NCI-H2196 treated with DMSO at 0.1 percent for 48 hours (cell line): Measurements from ENCODE around the gene CEP170.
A peak's percentile ranks its signal among the peaks of the same experiment; 100 is the strongest.

Experiments
- DNase-seq: peaks from one replicate; lab custom pipeline; 2025; ENCODE audit not compliant: unreplicated experiment; lab: John Stamatoyannopoulos, UW

The CEP170 gene

DNA sequence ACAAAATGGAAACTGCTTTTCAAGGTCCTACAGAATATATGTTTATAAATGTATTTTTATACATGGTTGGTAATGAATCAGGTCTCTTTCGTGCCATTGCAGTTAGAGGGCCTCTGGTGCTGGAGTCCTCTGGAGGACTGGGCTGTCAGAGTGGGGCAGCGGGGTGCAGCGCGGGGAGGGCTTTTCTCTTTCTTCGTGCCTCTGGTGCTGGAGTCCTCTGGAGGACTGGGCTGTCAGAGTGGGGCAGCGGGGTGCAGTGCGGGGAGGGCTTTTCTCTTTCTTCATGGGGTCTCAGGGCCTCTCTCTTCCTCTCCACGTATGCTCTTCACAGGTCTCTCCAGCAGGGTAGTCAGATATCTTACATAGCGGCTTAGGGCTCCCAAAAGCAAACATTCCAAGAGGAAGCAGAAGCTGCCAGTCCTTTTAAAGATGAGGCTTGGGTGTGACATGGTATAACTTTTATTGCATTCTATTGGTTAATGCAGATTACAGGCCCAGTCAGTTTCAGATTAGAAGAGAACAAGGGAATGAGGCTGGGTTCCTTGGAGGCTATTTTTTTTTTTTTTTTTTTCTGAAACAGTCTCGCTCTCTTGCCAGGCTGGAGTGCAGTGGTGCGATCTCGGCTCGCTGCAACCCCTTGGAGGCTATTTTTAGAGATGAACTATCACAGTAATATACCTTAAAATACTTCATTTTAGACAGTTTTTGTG, 13.8 kb upstream of the CEP170 start:
- DNase-seq: no peak

DNA sequence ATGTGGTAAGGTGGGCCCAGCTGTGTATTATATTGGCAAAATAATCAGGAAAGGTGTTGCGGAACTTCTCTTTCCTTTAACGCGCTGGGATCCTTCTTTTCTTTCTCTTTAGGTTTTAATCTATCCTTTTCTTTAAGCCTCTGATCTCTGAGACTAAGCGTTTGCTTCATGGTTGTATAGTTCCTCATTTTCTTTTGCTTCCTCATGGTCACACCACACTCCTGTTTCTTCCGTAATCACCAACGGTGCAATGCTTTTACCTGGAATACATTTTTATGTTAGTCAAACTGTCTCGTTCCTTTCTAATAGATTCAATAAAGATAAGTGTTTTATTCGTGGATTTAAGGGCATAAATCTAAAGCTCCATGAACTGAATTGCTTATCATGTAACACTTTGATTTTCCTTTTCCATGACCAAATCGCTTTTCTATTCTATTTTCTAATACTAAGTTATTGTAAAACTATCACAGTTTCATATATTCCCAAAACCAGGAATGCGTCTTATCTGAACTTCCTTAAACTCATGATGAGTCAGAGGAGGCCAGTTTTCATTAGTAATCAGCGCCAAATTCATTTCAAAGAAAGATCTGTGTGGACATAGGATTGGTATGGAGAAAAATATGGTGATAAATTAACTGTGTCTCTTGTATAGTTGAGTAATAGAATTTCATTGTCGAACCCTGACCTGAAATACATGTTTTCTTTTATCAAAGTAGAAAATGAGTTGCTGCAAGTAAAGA, 13.0 kb upstream of the CEP170 start:
- DNase-seq: no peak

DNA sequence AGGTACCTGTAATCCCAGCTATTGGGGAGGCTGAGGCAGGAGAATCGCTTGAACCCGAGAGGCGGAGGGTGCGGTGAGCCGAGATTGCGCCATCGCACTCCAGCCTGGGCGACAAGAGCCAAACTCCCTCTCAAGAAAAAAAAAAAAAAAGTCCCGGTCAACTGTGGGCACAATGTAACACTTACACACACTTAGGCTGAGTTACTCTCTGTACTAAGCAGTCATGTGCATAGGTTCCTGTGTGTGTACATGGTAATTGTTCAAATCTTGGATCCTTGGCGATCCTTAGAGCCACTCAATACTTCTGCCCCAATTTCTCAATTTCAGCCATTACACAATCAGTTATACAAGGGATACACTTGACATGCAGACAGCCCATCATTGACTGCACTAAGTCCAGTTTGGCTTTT, 12.4 kb upstream of the CEP170 start:
- DNase-seq: no peak

DNA sequence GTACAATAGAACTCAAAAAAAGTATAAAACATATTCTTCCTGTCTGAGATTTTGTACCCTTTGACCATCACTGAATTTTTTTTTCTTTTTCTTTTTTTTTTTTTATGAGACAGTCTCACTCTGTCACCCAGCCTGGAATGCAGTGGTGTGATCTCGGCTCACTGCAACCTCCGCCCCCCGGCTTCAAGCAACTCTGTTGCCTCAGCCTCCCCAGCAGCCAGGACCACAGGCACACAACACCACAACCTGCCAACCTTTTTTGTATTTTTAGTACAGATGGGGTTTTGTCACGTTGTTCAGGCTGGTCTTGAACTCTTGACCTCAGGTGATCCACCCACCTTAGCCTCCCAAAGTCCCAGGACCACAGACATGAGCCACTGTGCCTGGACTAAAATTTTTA, 11.2 kb upstream of the CEP170 start:
- no peak for DNase-seq

DNA sequence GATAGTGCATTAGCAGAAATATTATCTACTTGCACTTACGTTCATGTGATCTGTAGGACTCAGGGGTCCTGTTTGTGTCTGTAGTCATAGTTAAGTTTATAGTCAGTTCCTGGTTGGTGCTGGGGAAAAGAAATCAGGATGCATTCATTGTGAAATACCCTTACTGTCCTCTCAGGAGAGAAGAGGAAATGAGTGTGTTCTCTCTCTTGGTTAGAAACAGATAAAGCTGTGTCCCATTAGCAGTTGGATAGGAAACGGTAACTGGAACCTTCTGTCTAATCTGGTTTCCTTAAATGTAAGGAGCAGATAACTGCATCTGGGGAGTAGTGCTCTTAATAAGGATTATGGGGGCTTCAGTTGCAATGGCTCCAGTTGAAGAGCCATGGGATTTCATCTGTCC, 9.6 kb upstream of the CEP170 start:
- no peak for DNase-seq

DNA sequence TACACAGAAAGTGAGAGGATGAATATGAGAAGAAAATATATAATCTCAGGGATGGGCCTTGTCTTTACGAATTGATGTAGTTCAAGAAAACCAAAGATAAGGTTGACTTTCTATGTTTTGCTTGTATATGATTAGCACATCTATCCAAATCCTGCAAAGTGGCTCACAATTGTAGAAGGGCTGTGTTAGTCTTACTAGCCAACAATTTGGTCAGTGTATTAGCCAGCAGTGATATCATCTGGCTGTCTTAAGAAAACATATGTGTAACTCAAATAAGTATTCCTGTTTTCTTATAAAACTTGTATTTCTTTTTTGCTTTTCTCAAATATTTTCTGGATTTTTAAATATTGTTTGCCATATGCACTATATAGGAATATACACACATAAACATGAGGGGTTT, 6.3 kb upstream of the CEP170 start:
- no peak for DNase-seq

DNA sequence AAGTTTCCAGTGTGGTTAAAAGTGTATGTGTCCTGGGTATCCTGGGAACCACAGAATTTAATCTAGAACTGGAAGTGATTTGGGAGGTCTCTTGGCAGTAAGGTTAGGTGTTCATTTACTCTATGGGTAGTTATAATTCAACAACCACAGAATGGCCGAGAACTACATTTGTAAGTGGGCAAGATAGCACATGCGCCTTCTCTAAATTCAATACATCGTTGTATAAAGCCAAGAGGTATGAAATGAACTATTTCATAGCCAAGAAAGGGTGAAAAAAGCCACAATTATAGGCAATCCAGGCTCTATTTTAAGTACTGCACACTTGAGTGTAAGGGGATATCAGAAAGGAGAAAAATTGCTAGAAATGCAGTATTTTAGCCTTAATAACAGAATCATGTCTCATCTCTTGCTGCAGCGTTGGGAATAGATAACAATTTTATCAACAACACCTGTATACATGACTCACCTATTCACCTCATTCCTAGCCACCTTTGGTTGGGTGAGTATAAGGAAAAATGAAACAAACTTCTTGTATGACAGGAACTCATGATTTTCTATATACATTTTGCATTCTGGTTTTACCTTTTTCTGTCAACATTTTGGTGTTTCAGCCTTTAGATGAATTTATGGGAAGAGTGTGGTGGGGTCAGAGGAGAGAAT, 5.3 kb upstream of the CEP170 start:
- DNase-seq: no peak

DNA sequence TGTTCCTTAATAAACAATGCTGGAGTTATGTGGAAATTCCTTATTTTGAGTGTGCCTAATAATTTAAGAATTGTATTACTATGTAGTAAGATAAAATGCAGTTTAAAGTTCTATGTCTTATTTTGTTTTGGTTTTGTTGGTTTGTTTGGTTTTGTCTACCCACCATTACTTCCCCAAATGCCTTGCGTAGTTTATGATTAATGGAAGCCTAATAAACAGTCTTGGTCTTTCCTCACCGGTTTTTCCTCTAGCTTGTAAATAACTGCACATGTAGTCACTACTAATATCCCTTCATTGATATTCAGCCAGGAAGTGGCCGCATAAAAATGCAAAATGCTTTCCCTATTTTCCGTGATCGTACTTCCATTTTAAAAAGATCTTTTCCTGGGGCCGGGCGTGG, 3.6 kb upstream of the CEP170 start:
- DNase-seq: no peak

DNA sequence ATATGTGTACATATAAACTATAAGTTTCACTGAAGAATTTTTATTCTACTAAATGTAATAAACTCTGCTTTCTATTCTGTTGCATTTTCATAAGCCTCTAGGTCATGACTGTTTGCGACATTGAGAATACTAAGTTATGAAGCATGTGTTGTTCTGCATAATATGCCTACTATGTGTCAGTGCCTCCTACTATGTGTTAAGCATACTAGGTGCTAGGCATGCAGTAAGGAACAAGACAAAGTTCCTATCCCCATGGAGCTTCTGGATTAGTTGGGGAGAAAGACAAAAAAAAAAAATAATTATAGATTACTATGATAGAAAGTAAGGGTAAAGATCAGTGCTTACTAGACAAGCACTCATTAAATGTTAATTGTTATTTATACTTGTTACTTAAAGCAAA, 2.1 kb upstream of the CEP170 start:
- DNase-seq: no peak

DNA sequence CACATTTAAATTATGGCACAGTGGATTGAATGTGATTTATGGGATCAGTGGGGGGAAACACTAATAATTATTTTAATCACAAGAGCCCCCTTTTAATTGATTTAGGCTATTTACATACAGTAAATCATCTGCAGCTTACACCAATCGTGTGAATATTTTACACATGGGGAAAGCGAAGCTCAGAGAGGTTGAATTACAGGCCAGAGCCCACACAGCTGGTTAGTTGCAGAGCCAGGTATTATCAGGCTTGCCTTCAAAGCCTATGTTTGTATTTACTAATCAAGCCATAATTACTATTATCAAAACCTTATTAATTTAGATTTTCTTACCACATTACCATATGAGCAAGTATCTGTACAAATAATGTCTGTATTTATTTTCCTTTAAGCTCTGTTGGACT, 1.5 kb upstream of the CEP170 start:
- DNase-seq: no peak

DNA sequence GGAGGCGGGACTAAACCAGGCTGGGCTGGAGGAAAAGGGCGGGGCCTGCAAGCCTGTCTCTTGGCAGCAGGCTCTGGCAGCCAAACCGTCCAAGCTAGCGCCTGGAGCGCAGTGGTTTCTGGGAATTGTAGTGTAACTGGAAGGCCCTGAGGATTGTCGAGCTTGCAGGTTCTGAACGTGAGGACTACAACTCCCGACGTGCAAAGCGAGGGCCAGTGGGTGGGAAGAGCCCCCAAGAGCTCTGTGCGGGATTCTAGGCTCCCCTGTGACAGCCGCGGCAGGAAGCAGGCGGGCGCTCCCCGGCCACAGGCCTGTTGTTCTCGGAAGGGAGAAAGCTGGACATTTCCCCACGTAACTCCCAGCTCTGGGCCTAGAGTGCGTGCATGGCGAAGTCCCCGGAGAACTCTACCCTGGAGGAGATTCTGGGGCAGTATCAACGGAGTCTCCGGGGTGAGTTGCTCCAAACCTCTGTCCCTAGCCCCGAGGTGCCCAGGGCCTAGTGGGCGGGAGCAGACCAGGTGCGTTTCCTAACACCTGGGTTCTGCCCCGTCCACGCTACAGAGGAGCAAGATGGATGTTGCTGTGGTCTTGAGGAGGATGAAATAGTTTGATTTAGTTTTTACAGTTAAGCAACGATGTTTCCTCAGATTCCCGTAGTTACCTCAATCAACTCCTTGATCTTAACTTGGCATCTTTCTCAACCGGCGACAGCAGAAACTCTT, 871 bp upstream of the CEP170 start, which contains the start of gene SDCCAG8:
TSS of gene SDCCAG8 (plus strand) at position 251 of the 722 bp plus-strand sequence. CDS start at position 384, 133 bp downstream.
- DNase-seq: peak; percentile 87

DNA sequence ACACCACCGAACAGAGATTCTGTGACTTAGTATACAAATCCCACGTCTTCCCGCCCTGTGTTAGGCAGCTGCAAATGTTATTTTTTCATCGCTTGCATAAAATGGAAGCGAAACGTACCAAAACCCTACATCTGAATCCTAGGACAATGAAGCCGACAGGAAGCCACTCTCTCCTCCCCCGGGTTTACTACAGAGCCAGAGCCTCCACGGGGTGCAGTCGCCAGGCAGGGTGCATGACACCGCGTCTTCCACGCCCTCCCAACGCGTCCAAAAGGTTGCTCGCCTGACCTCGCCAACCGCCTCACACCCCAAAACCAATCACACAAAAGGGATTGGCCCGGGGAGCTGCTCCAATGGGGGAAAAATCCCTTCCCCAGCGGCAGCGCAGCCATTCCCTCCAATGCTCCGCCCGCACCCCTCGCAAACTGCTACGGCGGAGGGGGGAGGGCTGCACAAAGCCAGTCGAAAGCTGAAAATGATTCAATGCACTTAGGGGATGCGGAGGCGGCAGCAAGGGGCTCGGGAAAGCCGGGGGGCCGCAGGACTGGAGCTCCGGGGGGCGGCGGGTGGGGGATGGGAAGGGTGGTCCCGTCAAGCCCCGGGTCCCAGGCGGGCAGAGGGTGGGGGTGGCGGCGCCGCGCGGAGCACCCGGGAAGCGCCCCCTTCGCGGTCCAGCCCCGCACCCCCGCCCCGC, 701 bp downstream of the CEP170 start:
- no peak for DNase-seq

DNA sequence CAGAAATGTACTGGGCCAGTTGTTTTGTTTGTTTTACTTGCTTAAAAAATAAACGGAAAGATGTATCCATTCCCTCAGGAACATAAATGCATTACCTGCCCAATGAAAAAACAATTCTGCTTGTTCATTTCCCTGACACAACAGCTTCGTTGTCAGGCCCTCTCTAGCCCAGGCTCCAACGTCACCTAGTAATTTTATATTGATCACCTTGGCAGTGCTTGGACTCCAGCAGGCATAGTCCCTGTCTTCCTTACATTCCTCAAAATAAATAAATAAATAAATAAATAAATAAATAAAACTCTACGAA, 1.2 kb downstream of the CEP170 start:
- DNase-seq: no peak

DNA sequence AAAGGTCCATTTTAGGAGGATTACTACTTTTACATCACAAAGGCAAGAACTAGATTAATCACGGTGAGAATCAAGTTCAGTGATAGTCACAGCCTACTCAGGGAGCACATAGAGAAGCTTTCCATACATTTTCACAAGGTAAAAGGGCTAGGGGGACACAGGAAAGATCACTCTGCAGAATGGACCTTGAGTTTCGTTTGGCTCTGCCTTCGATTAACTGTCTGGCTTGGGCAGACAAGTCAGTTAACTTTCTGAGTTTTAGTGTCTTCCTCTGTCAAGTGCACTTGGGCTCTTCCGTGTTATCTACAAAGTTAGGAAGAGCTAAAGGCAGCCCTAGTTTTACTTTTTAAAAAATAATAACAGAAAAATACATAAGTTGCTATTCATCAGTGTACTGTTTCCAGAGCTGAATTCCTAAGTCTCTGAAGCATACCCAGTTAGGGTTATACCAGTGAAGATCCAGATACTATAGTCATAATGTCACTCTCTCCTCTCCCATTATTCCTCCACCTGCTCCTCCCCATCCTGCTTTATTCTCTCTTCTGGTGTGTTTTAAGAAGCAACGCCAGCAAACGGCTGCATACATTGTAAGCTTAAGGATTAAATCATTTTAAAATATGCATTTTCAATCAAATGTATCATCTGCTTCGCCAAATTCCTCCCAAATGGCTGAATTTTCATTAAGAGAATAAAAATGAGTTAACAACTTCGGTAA, 1.7 kb downstream of the CEP170 start:
- no peak for DNase-seq

DNA sequence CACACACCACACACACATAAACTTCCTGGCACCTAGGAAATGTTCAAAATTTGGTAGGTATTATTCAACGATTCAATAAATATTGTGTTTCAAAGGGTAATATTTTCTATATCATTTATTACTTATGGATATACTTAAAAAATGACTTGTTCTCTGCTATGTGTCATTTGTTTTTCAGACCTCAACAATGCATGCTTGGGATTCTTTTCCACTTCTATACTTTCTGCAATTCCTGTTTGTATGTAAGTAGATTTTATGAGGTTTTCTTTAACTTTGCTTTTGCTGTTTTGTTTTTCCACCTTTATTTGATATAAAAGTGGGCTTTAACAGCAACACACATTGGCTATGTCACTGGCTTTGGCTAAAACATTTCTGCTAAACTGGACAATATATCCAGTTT, 3.5 kb downstream of the CEP170 start:
- DNase-seq: no peak

DNA sequence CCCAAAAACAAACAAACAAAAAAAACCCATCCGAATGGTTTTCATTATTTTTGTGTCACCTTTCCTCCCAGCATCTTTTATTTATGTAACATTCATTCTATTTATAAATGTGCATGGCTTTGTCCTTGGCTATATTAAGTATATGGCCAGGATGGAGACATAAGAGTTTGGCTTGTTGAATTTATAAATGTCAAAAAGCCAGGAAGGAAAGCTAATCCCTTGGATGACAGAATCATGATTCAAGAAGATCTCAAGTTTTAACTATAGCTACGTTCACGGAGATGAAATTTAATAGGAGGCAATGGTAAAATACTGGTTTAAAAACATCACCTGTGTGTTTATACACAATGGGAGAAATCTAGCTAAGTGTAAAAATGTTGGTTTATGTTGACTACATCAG, 5.0 kb downstream of the CEP170 start:
- no peak for DNase-seq

DNA sequence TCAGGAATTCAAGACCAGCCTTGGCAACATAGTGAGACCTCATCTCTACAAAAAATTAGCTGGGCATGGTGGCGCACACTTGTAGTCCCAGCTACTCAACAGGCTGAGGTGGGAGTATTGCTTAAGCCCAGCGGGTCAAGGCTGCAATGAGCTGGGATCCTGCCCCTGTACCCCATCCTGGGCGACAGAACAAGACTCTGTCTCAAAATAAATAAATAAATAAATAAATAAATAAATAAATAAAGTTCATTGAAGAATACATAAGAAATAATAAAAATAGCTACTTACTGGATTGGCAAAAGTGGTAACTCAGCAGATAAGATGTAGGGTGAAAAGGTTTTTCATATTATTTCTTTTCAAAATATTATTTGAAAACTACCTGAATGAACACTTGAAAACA, 5.9 kb downstream of the CEP170 start:
- no peak for DNase-seq

DNA sequence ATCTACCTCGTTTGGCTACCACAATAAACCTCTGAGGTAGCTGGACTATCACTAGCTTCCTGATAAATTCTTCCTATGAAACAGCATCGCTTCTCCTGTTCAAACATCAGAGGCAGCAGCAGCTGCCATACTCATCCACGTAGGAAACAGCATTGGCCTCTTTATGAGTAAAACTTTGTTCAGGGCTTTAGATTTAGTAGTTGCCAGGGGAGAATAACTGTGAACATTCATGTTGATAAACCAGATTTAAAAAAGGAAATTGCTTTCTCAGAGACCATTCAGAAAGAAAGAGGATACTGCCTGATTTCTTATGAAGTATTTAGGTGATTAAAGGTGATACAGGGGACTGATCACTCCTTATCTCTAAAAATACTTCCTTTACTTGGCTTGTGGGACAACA, 7.2 kb downstream of the CEP170 start:
- DNase-seq: no peak

DNA sequence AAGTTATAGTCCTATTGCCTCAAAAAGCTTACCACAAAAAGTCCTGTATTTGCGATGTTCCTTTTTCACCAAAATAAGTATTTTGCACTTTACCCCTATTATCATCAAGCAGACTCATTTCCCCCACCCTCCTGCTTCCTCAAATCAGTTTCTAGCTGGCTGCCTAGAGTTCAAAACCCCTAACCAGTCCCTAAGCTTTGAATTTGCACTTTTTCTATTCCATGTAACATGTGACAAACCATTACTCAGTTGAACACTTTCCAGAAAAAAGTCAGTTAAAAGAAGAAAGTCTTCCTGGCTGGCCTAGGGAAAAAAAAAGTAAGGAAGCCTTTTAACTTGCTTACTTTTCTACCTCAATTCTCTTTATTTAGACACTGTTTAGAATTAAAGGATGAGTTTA, 8.2 kb downstream of the CEP170 start:
- no peak for DNase-seq

DNA sequence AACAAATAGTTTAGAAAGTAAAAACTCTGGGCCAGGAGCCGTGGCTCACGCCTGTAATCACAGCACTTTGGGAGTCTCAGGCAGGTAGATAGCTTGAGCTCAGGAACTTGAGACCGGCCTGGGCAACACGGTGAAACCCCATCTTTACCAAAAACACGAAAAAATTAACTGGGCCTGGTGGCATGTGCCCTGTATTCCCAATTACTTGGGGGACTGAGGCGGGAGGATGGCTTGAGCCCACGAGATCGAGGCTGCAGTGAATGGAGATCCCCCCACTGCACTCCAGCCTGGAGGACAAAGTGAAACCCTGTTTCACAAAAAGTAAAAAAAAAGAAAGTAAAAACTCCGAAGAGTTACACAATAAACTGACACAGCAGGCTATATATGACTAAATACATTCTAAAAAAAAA, 10.6 kb downstream of the CEP170 start:
- no peak for DNase-seq
